Right hindlimb (tissue), 1 donor: ENCODE data around the gene TRAF6.
A peak's percentile ranks its signal among the peaks of the same experiment; 100 is the strongest.

Experiments
- DNase-seq: peaks from one replicate; pipeline ENCODE4 v3.0.0-alpha.2; 2018

Gene TRAF6

GRCh38 chr11:36456156-36456555 lies 53.9 kb downstream of the TRAF6 start:
- peak; percentile 32 for DNase-seq

GRCh38 chr11:36455658-36456111 lies 54.4 kb downstream of the TRAF6 start:
- DNase-seq, result peak; percentile 85

- DNase-seq, result no peak
Measured at GRCh38 chr11:36454941-36455631, 55.0 kb downstream of the TRAF6 start.

- no peak for DNase-seq
Measured at GRCh38 chr11:36454551-36454940, 55.5 kb downstream of the TRAF6 start.

DNA sequence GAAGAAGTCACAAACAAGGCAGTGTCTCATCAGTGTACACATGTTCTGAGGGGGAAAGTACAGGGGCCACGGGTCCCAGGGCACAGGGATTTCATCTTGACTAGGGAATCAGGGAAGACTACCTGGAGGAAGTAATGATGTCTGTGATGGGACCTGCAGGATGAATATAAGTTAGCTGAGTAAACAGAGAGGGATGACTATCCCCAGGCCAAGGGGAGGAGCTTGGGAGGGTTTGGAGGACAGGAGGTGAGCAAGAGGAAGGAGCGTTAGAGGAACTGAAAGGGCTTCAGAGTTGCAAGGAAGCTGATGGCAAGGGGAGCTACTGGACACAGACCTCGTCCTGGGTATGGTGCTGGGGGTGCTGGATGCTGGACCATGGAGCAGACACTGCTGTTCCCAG lies 56.4 kb downstream of the TRAF6 start:
- no peak for DNase-seq

- no peak for DNase-seq
Measured at GRCh38 chr11:36452961-36453360, 57.1 kb downstream of the TRAF6 start.

DNA sequence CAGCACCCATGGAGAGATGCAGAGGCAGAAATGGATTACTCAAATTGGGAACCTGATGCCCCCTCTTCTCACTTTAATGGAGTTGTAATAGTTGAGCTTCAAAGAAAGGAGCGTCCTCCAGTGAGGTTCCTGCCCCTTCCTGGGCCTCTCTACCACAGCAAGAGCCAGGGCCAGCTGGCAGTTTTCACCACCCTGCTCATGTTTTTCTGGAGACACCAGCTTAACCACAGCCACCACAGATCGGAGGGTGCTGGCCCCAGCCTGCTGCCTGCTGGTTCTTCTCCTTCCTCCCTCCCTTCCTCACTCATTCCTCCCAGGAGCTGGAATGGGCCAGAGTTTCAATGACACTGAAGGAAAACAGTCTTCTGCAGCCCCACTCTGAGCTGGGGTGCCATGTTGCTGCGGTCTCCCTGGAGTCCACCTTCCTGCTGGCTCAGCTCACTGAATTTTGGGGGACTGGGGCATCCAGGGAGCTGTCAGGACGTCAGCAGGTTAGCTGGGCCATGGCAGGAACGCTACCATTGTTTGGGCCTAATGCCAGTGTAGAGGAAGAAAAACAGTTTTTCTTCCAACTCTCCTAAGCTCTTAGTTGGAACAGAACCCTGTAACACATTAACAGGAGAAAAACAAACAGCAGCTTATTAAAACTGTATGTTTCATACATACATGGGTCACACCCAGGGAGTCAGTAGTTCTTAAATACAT lies 57.7 kb downstream of the TRAF6 start:
- peak; percentile 65 for DNase-seq

DNA sequence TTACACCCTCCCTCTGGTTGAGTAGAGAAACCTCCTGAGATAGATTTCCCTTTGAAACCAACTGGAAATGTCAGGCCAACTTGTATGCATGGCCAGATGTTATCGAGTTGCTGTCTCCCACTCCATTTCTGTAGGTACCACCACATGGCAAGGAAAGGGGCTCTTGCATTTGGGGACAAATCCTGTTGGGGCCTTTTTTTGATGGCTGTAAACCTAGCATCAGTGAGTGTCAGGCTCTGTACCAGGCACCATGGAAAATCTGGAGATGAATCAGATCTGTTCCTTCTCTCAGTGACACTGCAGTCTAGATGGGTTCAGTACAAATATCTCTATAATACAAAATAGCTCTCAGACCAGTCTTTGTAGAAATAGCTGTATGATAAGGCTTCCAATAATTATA lies 58.4 kb downstream of the TRAF6 start:
- no peak for DNase-seq

DNA sequence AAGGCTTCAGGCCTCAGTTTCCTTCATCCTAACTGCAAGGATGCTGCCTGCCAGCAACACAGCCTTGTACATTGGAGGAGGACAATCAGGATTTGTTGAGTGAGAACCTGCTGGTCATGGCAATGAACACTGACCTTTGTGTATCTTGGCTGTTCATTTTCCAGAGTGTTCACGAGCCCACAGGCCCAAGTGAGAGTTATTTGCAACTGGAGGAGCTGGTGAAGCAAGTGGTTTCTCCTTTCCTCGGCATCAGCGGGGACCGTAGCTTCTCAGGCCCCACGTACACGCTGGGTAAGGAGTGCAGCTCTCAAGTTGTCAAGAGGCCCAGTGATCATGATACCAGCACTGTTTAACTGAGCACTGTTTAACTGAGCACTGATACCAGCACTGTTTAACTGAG lies 59.0 kb downstream of the TRAF6 start:
- no peak for DNase-seq

GRCh38 chr11:36450110-36450572 lies 59.9 kb downstream of the TRAF6 start:
- no peak for DNase-seq

DNA sequence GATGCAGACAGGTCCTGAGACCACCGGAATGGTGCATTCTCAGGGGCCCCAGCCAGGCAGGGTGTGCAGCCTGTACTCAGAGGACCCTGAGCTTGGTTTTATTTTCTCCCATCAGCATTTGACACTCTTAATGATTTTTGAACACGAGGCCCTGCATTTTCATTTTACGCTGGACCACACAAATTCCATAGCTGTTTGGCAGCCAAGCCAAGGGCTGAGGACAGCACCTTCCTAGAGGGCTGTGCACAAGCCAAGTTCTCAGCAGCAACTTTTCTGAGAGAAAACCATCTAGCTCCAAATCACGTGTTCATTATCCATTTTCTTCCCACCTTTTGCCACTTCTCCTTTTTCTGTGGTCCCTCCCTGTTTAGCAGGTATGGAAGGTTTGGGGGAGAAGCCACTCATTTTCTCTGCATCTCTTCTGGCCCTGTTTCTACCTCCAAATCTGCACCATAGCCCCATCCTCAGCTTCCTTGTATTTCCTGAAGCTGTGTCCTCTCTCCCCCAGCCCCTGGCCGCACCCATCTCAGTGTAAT lies 60.4 kb downstream of the TRAF6 start:
- no peak for DNase-seq

DNA sequence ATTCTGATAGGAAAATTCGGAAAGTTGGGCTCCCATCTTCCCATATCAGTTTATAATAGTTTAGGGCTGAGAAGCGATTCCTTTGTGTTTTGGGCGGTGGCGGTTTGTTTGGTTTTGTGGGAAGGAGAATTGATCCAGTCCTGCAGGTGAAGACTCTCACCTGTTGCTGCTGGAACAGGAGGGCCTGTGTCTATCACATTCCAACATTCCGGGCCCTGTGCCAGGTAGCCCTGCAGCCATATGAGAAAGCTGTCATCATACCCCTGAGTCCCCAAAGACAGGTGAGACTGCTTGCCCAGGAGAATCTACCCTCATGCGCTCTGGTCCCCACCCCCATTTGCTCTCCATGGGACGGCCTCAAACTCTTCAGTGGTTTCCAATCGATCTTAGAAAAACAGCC lies 62.1 kb downstream of the TRAF6 start:
- DNase-seq, result no peak

DNA sequence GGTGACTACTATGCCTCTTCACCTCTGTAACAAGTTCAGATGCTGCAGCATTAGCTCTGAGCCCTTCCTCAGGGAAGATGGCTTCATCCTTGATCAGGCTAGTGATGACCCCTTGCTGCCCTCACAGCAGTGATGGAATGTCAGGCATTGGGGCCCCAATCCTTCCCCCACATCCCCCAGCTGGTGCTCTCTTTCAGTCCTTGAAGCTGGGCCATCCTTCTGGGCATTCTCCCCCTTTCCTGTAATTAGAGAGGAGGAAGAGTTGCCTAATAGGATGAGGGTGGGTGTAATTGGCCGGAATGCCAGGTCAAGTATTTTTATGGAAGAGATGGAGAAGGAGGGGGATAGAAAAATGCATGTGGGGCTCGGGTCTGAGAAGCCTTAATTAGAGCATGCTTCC lies 62.6 kb downstream of the TRAF6 start:
- no peak for DNase-seq

- no peak for DNase-seq
Measured at GRCh38 chr11:36446135-36446534, 63.9 kb downstream of the TRAF6 start.

GRCh38 chr11:36443661-36444060 lies 66.4 kb downstream of the TRAF6 start:
- no peak for DNase-seq

DNA sequence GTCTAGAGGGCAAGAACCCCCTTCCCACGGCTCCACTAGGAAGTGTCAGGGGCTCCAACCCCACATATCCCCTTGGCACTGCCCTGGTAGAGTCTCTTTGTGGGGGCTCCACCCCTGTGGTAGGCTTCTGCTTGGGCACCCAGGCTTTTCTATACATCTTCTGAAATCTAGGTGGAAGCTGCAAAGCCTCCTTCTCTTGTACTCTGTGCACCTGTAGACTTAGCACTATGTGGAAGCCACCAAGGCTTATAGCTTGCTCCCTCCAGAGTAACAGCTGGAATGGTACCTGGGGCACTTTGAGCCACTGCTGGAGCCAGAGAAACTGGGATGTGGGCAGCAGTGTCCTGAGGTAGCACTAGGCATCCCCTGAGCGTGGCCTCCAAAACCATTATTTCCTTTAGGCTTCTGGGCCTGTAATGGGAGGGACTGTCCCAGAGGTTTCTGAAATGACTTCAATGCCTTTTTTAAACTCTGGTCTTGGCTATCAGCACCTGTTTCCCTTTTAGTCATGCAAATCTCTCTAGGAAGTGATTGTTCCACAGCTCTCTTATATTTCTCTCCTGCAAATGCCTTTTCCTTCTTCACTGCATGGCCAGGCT lies 68.4 kb downstream of the TRAF6 start:
- DNase-seq, result no peak

DNA sequence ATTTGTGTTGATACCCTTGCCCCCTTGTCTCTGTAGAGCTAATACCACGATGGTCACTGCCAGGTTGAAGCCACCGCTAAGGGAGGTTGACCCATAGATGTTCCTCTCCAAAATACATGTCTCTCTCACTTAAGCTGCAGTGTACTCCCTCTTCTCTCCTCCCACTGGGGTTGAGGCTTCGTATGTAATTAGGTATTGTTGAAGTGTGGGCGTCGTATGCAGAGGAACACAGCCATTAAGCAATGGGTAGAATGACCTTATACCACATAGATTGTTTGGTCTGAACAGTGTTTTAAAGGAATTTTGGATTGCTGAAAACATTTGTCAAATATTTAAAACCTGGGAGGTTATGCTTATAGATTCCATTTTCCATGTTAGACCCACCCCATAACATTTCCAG lies 71.9 kb downstream of the TRAF6 start:
- no peak for DNase-seq

GRCh38 chr11:36437413-36437812 lies 72.7 kb downstream of the TRAF6 start:
- DNase-seq, result no peak
